BJ (cell line): ENCODE results near the gene TBC1D22B. TPM values are rescaled to one million over a fixed set of nuclear protein-coding genes. Genes with fewer than 3 reads are reported as not detected.

Experiments used
- CTCF ChIA-PET: fragments of 350-600 bp; formaldehyde crosslinking; extraction: SDS; loops from one replicate; lab custom pipeline; 2021; ENCODE audit warnings: antibody characterized with exemption, inconsistent platforms; lab: Yijun Ruan, JAX
- POLR2A ChIA-PET: fragments of 300-600 bp; sonication (Branson Sonifier 250); formaldehyde crosslinking; extraction: SDS; loops from one replicate; lab custom pipeline; 2021; ENCODE audit warnings: antibody characterized with exemption; lab: Charles Lee
- DNase-seq: peaks from one replicate; pipeline ENCODE4 v3.0.0-alpha.2; 2011; ENCODE audit warnings: low read depth
- H3K27me3 ChIP-seq: 2 replicates; pipeline ENCODE4 v1.6.0; 2011; ENCODE audit warnings: low read length; ENCODE audit not compliant: control insufficient read depth, insufficient read depth
- H3K36me3 ChIP-seq: 2 replicates; pipeline ENCODE4 v1.5.1; 2011; ENCODE audit warnings: low read length; ENCODE audit not compliant: control insufficient read depth, insufficient read depth
- H3K4me3 ChIP-seq: 2 replicates; pipeline ENCODE4 v1.5.1; 2011; ENCODE audit warnings: low read depth, mild to moderate bottlenecking, control low read depth, low read length
- polyA plus RNA-seq: library from polyadenylated mRNA; depleted of rRNA; stranded (reverse); fragments of >200 nt; gene quantifications from 2 replicates; pipeline ENCODE4 v1.2.3, GENCODE V29; 2011
- TF ChIP-seq, protein P1 (sequence below): IDR thresholded peaks from 2 replicates; pipeline ENCODE4 v1.5.1; 2011; ENCODE audit warnings: low read depth, mild to moderate bottlenecking, control low read depth, inconsistent platforms, low read length, moderate library complexity; ENCODE audit not compliant: insufficient read depth

TBC1D22B gene
- polyA plus RNA-seq, 1 experiment = 5.5 TPM

DNA sequence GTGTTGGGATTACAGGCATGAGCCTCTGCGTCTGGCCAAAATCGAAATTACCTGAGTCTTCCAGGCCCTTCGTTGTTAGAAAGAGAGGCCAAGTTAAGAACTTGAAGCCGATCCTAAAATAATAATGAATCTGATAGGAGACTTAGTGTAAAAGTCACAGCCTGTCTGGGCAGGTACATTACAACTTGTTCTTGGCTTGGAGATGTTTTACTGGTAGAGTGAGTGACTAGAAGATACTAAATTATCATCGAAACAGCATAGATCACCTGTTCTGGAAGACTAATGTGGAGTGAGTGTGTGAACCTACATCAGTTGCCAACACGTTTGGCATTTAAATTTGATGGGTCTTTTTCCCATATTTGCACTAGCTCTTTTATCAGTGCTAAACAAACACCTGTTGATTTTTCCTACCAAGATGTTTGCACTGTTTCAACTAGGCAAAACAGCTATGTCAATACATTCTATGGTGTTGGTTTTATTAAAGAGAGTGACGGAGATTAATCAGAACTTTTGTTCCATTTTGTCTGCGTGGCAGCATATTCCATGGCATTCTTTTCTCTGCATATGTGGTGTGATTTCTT is 5.0 kb downstream of the TBC1D22B start:
- DNase-seq = no peak
- ChIA-PET CTCF (no interaction called here), POLR2A (no interaction called here)
- H3K4me3 ChIP-seq = no peak overlapping the region
- no peaks in the 10 kb centered on the region for H3K27me3 ChIP-seq
- H3K36me3 ChIP-seq = no peaks in the 10 kb centered on the region
- TF ChIP-seq, protein P1, sequence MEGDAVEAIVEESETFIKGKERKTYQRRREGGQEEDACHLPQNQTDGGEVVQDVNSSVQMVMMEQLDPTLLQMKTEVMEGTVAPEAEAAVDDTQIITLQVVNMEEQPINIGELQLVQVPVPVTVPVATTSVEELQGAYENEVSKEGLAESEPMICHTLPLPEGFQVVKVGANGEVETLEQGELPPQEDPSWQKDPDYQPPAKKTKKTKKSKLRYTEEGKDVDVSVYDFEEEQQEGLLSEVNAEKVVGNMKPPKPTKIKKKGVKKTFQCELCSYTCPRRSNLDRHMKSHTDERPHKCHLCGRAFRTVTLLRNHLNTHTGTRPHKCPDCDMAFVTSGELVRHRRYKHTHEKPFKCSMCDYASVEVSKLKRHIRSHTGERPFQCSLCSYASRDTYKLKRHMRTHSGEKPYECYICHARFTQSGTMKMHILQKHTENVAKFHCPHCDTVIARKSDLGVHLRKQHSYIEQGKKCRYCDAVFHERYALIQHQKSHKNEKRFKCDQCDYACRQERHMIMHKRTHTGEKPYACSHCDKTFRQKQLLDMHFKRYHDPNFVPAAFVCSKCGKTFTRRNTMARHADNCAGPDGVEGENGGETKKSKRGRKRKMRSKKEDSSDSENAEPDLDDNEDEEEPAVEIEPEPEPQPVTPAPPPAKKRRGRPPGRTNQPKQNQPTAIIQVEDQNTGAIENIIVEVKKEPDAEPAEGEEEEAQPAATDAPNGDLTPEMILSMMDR = no peak

DNA sequence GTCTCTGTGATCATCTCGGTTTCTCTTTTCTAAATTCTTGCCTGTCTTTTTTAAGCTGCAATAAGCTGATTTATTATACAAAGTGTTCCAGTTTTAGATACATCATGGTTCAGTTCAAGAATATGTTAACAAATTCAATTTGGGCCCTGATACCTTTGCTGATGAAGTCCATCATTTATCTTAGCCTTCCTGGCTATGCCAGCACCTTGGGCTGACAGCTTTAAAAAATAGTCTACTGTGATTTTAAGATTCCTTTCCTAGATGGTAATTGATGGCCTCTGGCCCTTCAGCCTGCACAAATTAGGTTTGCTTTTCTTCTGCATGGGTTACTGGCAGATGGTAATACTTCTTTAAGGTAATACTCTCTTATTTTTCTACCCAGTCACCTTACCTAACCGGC is 7.4 kb downstream of the TBC1D22B start:
- ChIA-PET POLR2A (no interaction called here), CTCF (no interaction called here)
- DNase-seq = no peak

DNA sequence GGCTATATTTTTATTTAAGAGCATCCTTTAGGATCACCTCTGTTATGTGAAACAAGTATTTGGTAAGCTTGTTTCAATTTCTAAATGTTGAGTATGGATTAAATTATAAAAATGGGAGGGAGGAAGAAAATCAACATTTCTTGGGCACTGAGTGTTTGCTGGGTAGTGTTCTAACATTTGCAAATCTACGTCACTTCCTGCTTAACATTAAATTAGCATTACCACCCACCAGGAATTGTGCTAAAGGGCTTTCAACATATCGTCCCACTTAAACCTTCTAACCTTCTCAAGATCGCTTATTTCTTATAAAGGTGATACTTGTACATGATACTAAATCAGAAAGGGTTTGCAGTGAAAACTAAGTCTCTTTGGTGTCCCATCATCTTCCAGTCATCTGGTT is 8.3 kb downstream of the TBC1D22B start:
- no peak for DNase-seq
- Histone ChIP-seq H3K36me3 (peaks cover 1% of the 10 kb centered on the region; the same call in 1 of the 2 replicates), H3K4me3 (no peak overlapping the region), H3K27me3 (no peaks in the 10 kb centered on the region)
- ChIA-PET POLR2A (no interaction called here), CTCF (interaction anchor here (0.6 kb wide), 2 partner anchors 34 to 39 kb away, joined by 3 read pairs; no protein-coding TSS in a partner anchor)
- TF ChIP-seq, protein P1 = no peak

More for the DNA sequence above, 7.4 kb downstream of the TBC1D22B start:
- TF ChIP-seq, protein P1 = no peak
- H3K27me3 ChIP-seq = no peaks in the 10 kb centered on the region
- H3K36me3 ChIP-seq = peaks cover 1% of the 10 kb centered on the region; the same call in 1 of the 2 replicates
- H3K4me3 ChIP-seq = no peak overlapping the region

DNA sequence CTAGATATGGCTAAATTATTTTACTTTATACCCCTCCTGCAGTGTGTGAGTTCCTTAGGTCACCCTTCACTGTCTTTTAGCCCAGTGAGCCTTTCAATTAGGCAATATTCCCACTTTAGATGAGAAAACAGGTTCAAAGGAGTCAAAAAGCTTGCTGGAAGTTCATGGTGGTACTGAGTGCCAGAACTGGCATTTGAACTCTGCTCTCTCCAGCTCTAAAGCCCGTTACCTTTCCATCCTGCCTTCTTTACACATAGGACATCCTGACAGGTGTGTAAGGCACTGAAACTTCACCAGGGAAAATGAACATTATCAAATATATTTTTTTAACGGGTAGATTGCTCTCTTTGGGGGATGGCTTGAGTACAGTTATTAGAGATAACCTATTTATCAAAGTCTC is 11.5 kb downstream of the TBC1D22B start:
- H3K27me3 ChIP-seq = no peaks in the 10 kb centered on the region
- DNase-seq = no peak
- TF ChIP-seq, protein P1 = no peak
- no peak overlapping the region for H3K4me3 ChIP-seq
- CTCF ChIA-PET = no interaction called here
- POLR2A ChIA-PET = no interaction called here
- peaks cover 1% of the 10 kb centered on the region for H3K36me3 ChIP-seq

DNA sequence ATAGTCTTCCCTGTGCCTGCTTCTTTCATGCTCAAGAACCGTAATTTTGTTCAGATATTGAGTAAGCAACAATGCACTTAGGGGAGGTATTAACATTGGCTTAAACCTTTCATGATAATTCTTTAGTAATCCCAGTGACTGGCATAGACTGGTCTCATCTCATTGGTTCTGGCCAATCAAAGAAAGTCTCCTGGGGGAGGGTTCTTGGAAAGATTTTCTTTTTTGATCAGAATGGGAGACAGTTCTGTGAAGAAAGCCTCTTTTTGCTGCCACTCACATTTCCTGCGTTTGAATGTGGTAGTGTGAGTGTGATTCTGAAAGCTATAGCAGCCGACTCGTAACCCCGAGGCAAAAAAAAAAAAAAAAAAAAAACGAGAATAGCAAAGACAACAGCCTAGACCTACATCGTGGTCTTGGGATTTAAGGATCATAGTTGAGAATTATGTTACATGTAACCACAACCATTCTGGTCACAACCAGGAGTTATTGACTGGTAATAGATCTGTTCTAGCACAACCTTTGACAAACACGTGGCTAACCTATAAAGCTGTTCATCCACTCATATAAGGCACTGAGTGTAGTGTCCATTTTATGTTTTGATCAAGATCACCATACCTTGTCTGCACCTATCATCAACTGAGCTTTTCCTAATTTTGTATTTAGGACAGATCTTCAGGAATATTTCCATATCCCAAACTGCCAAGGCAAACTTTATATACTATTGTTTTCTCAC is 15.4 kb downstream of the TBC1D22B start:
- Histone ChIP-seq H3K4me3 (no peak overlapping the region), H3K36me3 (peaks cover 1% of the 10 kb centered on the region), H3K27me3 (no peaks in the 10 kb centered on the region)
- CTCF ChIA-PET = interaction anchor here (2.0 kb wide), 1 partner anchor 11 kb away, joined by 4 read pairs; no protein-coding TSS in a partner anchor
- POLR2A ChIA-PET = no interaction called here
- DNase-seq = no peak
- TF ChIP-seq, protein P1 = no peak
